HCT116 (cell line): Measurements from ENCODE around the gene ARPP21. TPM values are rescaled to one million over a fixed set of nuclear protein-coding genes. Genes with fewer than 3 reads are reported as not detected.

Source experiments
- ATAC-seq: fragments of 200-7000 bp; cut with Tn5 transposase; 2 replicates; pipeline ENCODE4 v1.9.1; 2020; ENCODE audit warnings: mild to moderate bottlenecking, moderate library complexity
- BruUV-seq: library from RNA; stranded (reverse); fragments of 400-500 nt; replicated peaks from 2 replicates; lab custom pipeline; 2021; lab: Mats Ljungman, UMichigan
- CTCF ChIA-PET: fragments of 300-600 bp; sonication (Branson Sonifier 250); formaldehyde crosslinking; loops from one replicate; lab custom pipeline; 2021; ENCODE audit warnings: antibody characterized with exemption; lab: Charles Lee
- POLR2A ChIA-PET: fragments of 300-600, 350-600 bp; sonication (Branson Sonifier 250); formaldehyde crosslinking; loops from one replicate; lab custom pipeline; 2021; ENCODE audit warnings: antibody characterized with exemption; lab: Charles Lee
- RAD21 ChIA-PET, 2 experiments: fragments of 300-600 bp; sonication (Branson Sonifier 250); formaldehyde crosslinking; loops; one replicate each; lab custom pipeline; 2023; ENCODE audit warnings: low total read pairs in 2 of 2; ENCODE audit not compliant: uncharacterized antibody in 2 of 2, unreplicated experiment in 2 of 2, low non-redundant PET in 1 of 2; lab: Charles Lee
- DNase-seq: peaks from one replicate; pipeline ENCODE4 v3.0.0-alpha.2; 2010; ENCODE audit warnings: low read depth, low spot score
- H2AFZ ChIP-seq: fragments of 200-600 bp; shearing (Covaris generic), sonication (generic); 2 replicates; pipeline ENCODE4 v1.6.1; 2017; ENCODE audit warnings: low read depth, mixed run types, mixed read lengths, antibody characterized with exemption, low read length; ENCODE audit not compliant: poor library complexity, severe bottlenecking
- H3K27ac ChIP-seq: 2 replicates; pipeline ENCODE4 v1.5.1; 2012; ENCODE audit warnings: low read depth, low read length
- H3K27me3 ChIP-seq: fragments of 200-600 bp; sonication (generic); 2 replicates; pipeline ENCODE4 v1.6.1; 2016; ENCODE audit warnings: mixed run types, low read length, mixed read lengths; ENCODE audit not compliant: insufficient read depth
- H3K36me3 ChIP-seq, 2 experiments: fragments of 200-500 bp in 1 of 2; fragments of 200-600 bp in 1 of 2; sonication (Bioruptor generic) in 1 of 2; sonication (generic) in 1 of 2; 2 replicates each; pipeline versions ENCODE4 v1.5.1 to v1.6.1; 2014 to 2016; ENCODE audit warnings: low read length in 2 of 2, inconsistent platforms in 1 of 2, mixed read lengths in 1 of 2, mixed run types in 1 of 2; ENCODE audit not compliant: insufficient read depth in 2 of 2, control insufficient read depth in 1 of 2
- H3K4me1 ChIP-seq, 2 experiments: fragments of 200-600 bp in 1 of 2; sonication (generic) in 1 of 2; 2 replicates each; pipeline versions ENCODE4 v1.5.1 to v1.6.1; 2012 to 2017; ENCODE audit warnings: low read length in 2 of 2, inconsistent platforms in 1 of 2, mild to moderate bottlenecking in 1 of 2, mixed read lengths in 1 of 2, mixed run types in 1 of 2, moderate library complexity in 1 of 2; ENCODE audit not compliant: insufficient read depth in 2 of 2, control insufficient read depth in 1 of 2
- H3K4me2 ChIP-seq: fragments of 200-600 bp; sonication (generic); 2 replicates; pipeline ENCODE4 v1.6.1; 2017; ENCODE audit warnings: mixed run types, low read length, mixed read lengths
- H3K4me3 ChIP-seq, 2 experiments: fragments of 200-600 bp in 1 of 2; sonication (generic) in 1 of 2; replicated peaks in 1 of 2; 2 replicates each; pipeline ENCODE4 v1.5.1; 2011 to 2016; ENCODE audit warnings: low read length in 2 of 2, control low read depth in 1 of 2, low read depth in 1 of 2, mild to moderate bottlenecking in 1 of 2, mixed read lengths in 1 of 2, mixed run types in 1 of 2
- H3K79me2 ChIP-seq: fragments of 200-600 bp; sonication (generic); 2 replicates; pipeline ENCODE4 v1.6.1; 2017; ENCODE audit warnings: mild to moderate bottlenecking, mixed run types, low read length, moderate library complexity, mixed read lengths; ENCODE audit not compliant: insufficient read depth
- H3K9ac ChIP-seq: fragments of 200-600 bp; sonication (generic); 2 replicates; pipeline ENCODE4 v1.6.1; 2016; ENCODE audit warnings: low read length, mixed read lengths
- H3K9me2 ChIP-seq: fragments of 200-600 bp; sonication (generic), shearing (Covaris generic); 2 replicates; pipeline ENCODE4 v1.6.1; 2017; ENCODE audit warnings: mixed run types, mild to moderate bottlenecking, moderate library complexity; ENCODE audit not compliant: insufficient read depth
- H3K9me3 ChIP-seq, 2 experiments: fragments of 200-500 bp in 1 of 2; fragments of 200-600 bp in 1 of 2; sonication (Bioruptor generic) in 1 of 2; sonication (generic) in 1 of 2; 2 replicates each; pipeline ENCODE4 v1.6.1; 2014 to 2017; ENCODE audit warnings: low read length in 2 of 2, mixed read lengths in 2 of 2, inconsistent platforms in 1 of 2, low read depth in 1 of 2, mild to moderate bottlenecking in 1 of 2, mixed run types in 1 of 2, moderate library complexity in 1 of 2; ENCODE audit not compliant: control insufficient read depth in 1 of 2, insufficient read depth in 1 of 2
- H4K20me1 ChIP-seq: fragments of 200-600 bp; sonication (generic), shearing (Covaris generic); 2 replicates; pipeline ENCODE4 v1.6.1; 2017; ENCODE audit warnings: mixed run types, mild to moderate bottlenecking, moderate library complexity; ENCODE audit not compliant: insufficient read depth
- CBX3 ChIP-seq: IDR thresholded peaks from 2 replicates; pipeline ENCODE4 v1.6.1; 2012; ENCODE audit warnings: low read depth
- EGR1 ChIP-seq: IDR thresholded peaks from 2 replicates; pipeline ENCODE4 v1.6.1; 2012; ENCODE audit warnings: low read depth
- ELF1 ChIP-seq: IDR thresholded peaks from 2 replicates; pipeline ENCODE4 v1.6.1; 2012; ENCODE audit warnings: low read depth, borderline replicate concordance
- JUND ChIP-seq: IDR thresholded peaks from 2 replicates; pipeline ENCODE4 v1.6.1; 2012
- SIN3A ChIP-seq: IDR thresholded peaks from 2 replicates; pipeline ENCODE4 v1.6.1; 2012; ENCODE audit warnings: low read depth
- SRF ChIP-seq: IDR thresholded peaks from 2 replicates; pipeline ENCODE4 v1.6.1; 2012; ENCODE audit warnings: low read depth
- YY1 ChIP-seq: IDR thresholded peaks from 2 replicates; pipeline ENCODE4 v1.6.1; 2011; ENCODE audit warnings: low read length, low read depth, moderate library complexity, mild to moderate bottlenecking; ENCODE audit not compliant: insufficient replicate concordance; ENCODE audit errors: extremely low read depth
- ZNF274 ChIP-seq: fragments of 200-500 bp; sonication (Bioruptor generic); IDR thresholded peaks from 2 replicates; pipeline ENCODE4 v1.6.1; 2014; ENCODE audit warnings: mild to moderate bottlenecking, low read depth, low read length, inconsistent platforms
- intact Hi-C: fragments of 100-400 bp; cut with micrococcal nuclease; formaldehyde crosslinking; loops from 2 replicates; pipeline ENCODE4 v1.10.0; 2022
- total RNA-seq: library from RNA; stranded (reverse); gene quantifications from one replicate; pipeline ENCODE4 v1.2.1, GENCODE V29; 2021; ENCODE audit not compliant: unreplicated experiment
- TF ChIP-seq, protein P1 (sequence below): IDR thresholded peaks from 2 replicates; pipeline ENCODE4 v1.6.1; 2012; ENCODE audit warnings: low read depth
- TF ChIP-seq, protein P2 (sequence below): IDR thresholded peaks from 2 replicates; pipeline ENCODE4 v1.6.1; 2012

ARPP21 gene
- total RNA-seq, 1 experiment from 2014 or later, result not detected

GRCh38 chr3:35777065-35777464 lies 137.7 kb downstream of the ARPP21 start:
- Histone ChIP-seq H3K9ac (no peak overlapping the region), H3K4me3 (no peak overlapping the region), H3K4me1 (no peaks in the 10 kb centered on the region), H2AFZ (no peak overlapping the region), H3K36me3 (no peaks in the 10 kb centered on the region), H3K9me3 (peaks cover 5 to 14% of the 10 kb centered on the region in 2 experiments; a peak in 2 of 4 replicates), H3K9me2 (no peaks in the 10 kb centered on the region), H3K27ac (no peak overlapping the region), H3K4me2 (no peak overlapping the region), H3K27me3 (no peaks in the 10 kb centered on the region), H3K79me2 (no peaks in the 10 kb centered on the region), H4K20me1 (no peaks in the 10 kb centered on the region)
- intact Hi-C loops, result no loop called here
- no TSS peak for BruUV-seq
- DNase-seq, result no peak
- ChIA-PET POLR2A (no interaction called here), CTCF (no interaction called here), RAD21 (no interaction called here)
- ATAC-seq, result no peak
- TF ChIP-seq JUND (no peak), YY1 (no peak), CBX3 (no peak), SRF (no peak), ELF1 (no peak), ZNF274 (no peak), EGR1 (no peak), SIN3A (no peak)
- TF ChIP-seq, protein P1, sequence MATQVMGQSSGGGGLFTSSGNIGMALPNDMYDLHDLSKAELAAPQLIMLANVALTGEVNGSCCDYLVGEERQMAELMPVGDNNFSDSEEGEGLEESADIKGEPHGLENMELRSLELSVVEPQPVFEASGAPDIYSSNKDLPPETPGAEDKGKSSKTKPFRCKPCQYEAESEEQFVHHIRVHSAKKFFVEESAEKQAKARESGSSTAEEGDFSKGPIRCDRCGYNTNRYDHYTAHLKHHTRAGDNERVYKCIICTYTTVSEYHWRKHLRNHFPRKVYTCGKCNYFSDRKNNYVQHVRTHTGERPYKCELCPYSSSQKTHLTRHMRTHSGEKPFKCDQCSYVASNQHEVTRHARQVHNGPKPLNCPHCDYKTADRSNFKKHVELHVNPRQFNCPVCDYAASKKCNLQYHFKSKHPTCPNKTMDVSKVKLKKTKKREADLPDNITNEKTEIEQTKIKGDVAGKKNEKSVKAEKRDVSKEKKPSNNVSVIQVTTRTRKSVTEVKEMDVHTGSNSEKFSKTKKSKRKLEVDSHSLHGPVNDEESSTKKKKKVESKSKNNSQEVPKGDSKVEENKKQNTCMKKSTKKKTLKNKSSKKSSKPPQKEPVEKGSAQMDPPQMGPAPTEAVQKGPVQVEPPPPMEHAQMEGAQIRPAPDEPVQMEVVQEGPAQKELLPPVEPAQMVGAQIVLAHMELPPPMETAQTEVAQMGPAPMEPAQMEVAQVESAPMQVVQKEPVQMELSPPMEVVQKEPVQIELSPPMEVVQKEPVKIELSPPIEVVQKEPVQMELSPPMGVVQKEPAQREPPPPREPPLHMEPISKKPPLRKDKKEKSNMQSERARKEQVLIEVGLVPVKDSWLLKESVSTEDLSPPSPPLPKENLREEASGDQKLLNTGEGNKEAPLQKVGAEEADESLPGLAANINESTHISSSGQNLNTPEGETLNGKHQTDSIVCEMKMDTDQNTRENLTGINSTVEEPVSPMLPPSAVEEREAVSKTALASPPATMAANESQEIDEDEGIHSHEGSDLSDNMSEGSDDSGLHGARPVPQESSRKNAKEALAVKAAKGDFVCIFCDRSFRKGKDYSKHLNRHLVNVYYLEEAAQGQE, result no peak
- TF ChIP-seq, protein P2, sequence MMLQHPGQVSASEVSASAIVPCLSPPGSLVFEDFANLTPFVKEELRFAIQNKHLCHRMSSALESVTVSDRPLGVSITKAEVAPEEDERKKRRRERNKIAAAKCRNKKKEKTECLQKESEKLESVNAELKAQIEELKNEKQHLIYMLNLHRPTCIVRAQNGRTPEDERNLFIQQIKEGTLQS, result no peak
